T follicular helper cell (primary cell): ENCODE measurements around the gene TBC1D3D.
"Not testable (repeated sequence)": the region's sequence is repeated elsewhere in the genome, so short reads cannot be mapped to it uniquely, and the experiment has no call there.

Experiments
- DNase-seq: peaks from one replicate; pipeline ENCODE4 v3.0.0-alpha.2; 2020; ENCODE audit warnings: low read depth
- total RNA-seq, 2 experiments: gene quantifications; one replicate each; lab custom pipeline; 2026; lab: John Stamatoyannopoulos, UW

TBC1D3D gene
- 0 reads per million in 2 experiments for total RNA-seq

- not testable (repeated sequence) for DNase-seq
Measured at GRCh38 chr17:38003676-38004075, at the start of gene TBC1D3D. Gene TBC1D3D, plus strand, starts transcription at chr17:38003976. Its CDS starts 1,585 bp downstream, at chr17:38005561.

- not testable (repeated sequence) for DNase-seq
Measured at GRCh38 chr17:37988960-37989359, 14.8 kb upstream of the TBC1D3D start, which contains the start of gene TBC1D3L. Gene TBC1D3L, minus strand, starts transcription at chr17:37989060. Its CDS starts 1,540 bp downstream, at chr17:37987520.
